Colonic mucosa (tissue), 4 donors: ENCODE results near the gene TACC2. TPM values are rescaled to one million over a fixed set of nuclear protein-coding genes. Genes with fewer than 3 reads are reported as not detected.

Experiments
- DNase-seq: peaks from one replicate; pipeline ENCODE4 v3.0.0-alpha.2; 2020
- H3K27ac ChIP-seq: fragments of 200-600 bp; one replicate; pipeline ENCODE4 v1.8.0; 2021
- H3K27me3 ChIP-seq: fragments of 200-600 bp; one replicate; pipeline ENCODE4 v1.8.0; 2021
- H3K36me3 ChIP-seq: fragments of 200-600 bp; one replicate; pipeline ENCODE4 v1.8.0; 2021
- H3K4me1 ChIP-seq: fragments of 200-600 bp; one replicate; pipeline ENCODE4 v1.8.0; 2021; ENCODE audit warnings: mild to moderate bottlenecking
- H3K4me3 ChIP-seq: fragments of 200-600 bp; one replicate; pipeline ENCODE4 v1.8.0; 2021
- H3K9ac ChIP-seq, 2 donors: one replicate each; pipeline ENCODE4 v1.7.0; 2013; ENCODE audit warnings: control low read depth in 2 of 2, low read depth in 2 of 2, low read length in 2 of 2
- H3K9me3 ChIP-seq: fragments of 200-600 bp; one replicate; pipeline ENCODE4 v1.8.0; 2021
- intact Hi-C: fragments of 100-400 bp; cut with DNase I; formaldehyde crosslinking; loops from one replicate; pipeline ENCODE4 v1.14.1; 2022
- total RNA-seq, 2 donors: library from RNA; stranded (reverse); fragmentation: NEBNext Ultra II Directional in 1 of 2; extraction: Animal tissue kit (Norgen Biotek cat#: 25700) in 1 of 2; gene quantifications; one replicate each; pipeline ENCODE4 v1.2.1, GENCODE V29; 2021
- TF ChIP-seq, protein P1 (sequence below): fragments of 200-600 bp; IDR thresholded peaks from one replicate; pipeline ENCODE4 v1.8.0; 2022; ENCODE audit warnings: antibody characterized with exemption, mild to moderate bottlenecking
- donor health status: healthy.
- donor health status: DM: no; HTN: no; CAD: no.
- donor health status: DM: no; HTN: no; CAD: no.

TACC2 gene
- total RNA-seq, 2 donors from 2014 or later, result 90.0 to 93.2 TPM

DNA sequence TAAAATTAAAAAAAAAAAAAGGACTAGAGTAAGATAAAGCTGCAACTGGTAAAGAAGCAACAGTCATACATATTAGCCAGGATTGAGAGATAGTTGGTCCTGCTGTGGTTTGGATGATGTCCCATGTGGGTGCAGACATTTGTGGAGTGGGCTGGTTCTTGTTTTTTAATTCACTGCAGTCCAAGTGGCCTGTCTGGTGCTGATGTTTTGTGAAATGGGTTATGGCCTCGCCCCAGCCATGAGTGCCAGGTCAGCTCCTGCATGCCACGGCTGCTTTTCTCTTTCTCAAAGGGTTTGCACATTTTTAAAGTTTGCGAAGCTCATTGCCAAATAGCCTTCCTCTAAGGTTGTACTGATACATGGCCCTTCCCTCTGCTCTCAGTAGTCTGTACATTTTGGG lies 268.1 kb downstream of the TACC2 start:
- TF ChIP-seq, protein P1, sequence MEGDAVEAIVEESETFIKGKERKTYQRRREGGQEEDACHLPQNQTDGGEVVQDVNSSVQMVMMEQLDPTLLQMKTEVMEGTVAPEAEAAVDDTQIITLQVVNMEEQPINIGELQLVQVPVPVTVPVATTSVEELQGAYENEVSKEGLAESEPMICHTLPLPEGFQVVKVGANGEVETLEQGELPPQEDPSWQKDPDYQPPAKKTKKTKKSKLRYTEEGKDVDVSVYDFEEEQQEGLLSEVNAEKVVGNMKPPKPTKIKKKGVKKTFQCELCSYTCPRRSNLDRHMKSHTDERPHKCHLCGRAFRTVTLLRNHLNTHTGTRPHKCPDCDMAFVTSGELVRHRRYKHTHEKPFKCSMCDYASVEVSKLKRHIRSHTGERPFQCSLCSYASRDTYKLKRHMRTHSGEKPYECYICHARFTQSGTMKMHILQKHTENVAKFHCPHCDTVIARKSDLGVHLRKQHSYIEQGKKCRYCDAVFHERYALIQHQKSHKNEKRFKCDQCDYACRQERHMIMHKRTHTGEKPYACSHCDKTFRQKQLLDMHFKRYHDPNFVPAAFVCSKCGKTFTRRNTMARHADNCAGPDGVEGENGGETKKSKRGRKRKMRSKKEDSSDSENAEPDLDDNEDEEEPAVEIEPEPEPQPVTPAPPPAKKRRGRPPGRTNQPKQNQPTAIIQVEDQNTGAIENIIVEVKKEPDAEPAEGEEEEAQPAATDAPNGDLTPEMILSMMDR, result no peak
- DNase-seq, result no peak
- no peaks in the 10 kb centered on the region for H3K36me3 ChIP-seq
- H3K27me3 ChIP-seq, result no peaks in the 10 kb centered on the region
- H3K4me3 ChIP-seq, result no peak overlapping the region
- H3K27ac ChIP-seq, result no peak overlapping the region
- intact Hi-C loops, result no loop called here
- H3K9me3 ChIP-seq, result no peaks in the 10 kb centered on the region
- no peaks in the 10 kb centered on the region for H3K4me1 ChIP-seq
- no peak overlapping the region for H3K9ac ChIP-seq

DNA sequence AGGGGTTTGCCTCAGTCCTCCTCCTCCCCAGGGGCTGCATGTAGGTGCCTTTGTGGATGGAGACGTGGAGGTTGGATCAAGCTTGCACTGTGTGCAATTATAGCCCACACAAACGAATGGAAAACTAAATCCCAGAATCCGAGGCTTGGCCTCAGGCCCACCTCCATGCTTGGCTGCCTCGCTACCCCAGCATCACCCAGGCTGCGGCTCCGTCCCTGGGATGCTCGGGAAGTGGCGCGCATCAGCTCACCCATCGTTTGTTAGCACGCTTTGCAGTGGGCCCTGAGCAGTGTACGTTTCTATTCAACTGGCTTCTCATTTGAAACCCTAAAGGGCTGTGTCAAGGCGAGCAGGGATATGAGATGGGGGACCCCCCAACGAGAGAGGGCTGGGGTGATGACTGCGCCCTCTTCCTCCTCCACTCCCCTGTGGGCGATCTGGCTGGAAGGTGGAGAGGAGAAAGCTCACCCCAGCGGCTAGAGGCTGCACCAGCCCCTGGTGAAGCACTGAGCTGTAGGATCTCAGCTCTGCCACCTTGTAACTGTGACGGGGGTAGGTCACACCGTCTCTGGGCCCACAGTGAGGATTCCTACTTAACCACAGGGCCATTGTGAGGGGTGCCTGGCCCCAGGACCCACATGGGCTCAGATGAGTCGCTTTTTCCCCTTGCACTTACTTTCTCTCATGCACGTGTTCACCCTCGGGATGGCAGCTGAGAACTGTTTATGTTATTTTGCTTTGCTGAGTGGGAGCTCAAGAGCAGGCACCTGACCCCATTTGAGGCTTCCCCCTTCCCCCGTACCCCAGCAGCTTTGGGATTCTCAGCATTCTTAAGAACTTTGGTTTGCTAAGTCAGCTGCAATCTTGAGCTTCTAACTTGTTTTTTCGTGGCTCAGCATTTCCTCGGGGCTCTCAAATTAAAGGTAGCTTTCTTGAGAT lies 269.4 kb downstream of the TACC2 start:
- Histone ChIP-seq H3K9ac (no peak overlapping the region), H3K4me1 (no peaks in the 10 kb centered on the region), H3K36me3 (no peaks in the 10 kb centered on the region), H3K9me3 (no peaks in the 10 kb centered on the region), H3K4me3 (no peak overlapping the region), H3K27ac (no peak overlapping the region), H3K27me3 (no peaks in the 10 kb centered on the region)
- no peak for DNase-seq
- TF ChIP-seq, protein P1, result no peak
- intact Hi-C loops, result no loop called here

DNA sequence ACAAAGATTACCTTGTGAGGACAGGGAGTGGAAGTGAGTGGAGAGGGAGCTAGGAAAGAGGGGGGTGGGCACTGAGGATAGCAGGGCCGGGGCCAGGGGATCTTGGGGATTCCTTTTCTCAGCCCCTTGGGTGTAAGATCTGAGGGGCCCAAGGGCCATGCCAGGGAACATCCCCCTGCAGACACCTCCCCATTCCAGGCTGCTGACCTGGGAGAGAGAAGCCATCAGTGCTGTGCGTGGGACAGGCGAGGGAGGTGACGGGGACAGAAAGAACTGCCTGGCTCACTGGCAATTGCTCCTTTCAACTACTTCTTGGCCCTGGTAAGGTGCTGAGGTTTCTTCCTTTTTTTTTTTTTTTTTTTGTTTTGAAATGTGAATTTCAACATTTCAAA lies 270.1 kb downstream of the TACC2 start:
- Histone ChIP-seq H3K36me3 (no peaks in the 10 kb centered on the region), H3K9ac (no peak overlapping the region), H3K4me1 (no peaks in the 10 kb centered on the region), H3K27ac (no peak overlapping the region), H3K27me3 (no peaks in the 10 kb centered on the region), H3K9me3 (no peaks in the 10 kb centered on the region), H3K4me3 (no peak overlapping the region)
- intact Hi-C loops, result no loop called here
- no peak for DNase-seq
- TF ChIP-seq, protein P1, result no peak

DNA sequence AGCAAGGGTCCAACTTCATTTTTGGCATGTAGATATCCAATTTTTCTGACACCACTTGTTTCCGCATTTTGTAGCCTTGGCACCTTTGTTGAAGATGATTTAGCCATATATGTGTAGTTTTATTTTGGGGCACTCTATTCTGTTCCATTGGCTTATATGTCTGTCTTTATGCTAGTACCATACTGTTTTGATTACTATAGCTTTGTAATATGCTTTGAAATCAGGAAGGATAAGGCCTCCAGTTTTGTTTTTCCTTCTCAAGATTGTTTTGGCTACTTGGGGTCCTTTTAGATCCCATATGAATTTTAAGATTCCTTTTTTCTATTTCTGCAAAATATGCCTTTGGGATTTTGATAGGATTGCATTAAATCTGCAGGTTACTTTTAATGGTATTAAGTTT lies 272.6 kb downstream of the TACC2 start:
- TF ChIP-seq, protein P1, result no peak
- H3K9me3 ChIP-seq, result no peaks in the 10 kb centered on the region
- H3K36me3 ChIP-seq, result no peaks in the 10 kb centered on the region
- H3K4me1 ChIP-seq, result no peaks in the 10 kb centered on the region
- no peak overlapping the region for H3K27ac ChIP-seq
- intact Hi-C loops, result no loop called here
- H3K27me3 ChIP-seq, result no peaks in the 10 kb centered on the region
- no peak for DNase-seq
- no peak overlapping the region for H3K4me3 ChIP-seq
- no peak overlapping the region for H3K9ac ChIP-seq

DNA sequence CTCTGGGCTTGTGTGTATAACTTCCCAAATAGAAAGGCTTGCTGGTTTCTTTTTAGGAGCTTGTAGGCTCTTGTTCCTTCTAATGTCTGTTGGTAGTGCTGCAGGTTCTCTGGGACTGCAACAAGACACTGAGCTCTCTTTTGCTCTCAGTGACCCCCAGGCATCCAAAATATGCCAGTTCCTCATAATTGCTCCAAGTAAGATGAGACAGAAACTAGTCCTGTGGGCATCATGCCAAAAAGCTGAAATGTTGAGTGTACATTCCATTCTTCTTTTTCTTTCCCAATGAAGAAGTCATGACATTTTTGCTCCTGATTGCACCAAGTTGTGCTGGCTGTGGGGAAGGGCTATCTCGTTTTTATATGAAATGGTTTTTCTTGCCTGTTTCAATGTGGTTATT lies 275.0 kb downstream of the TACC2 start:
- peak overlapping the region; percentile 60 for H3K27ac ChIP-seq
- TF ChIP-seq, protein P1, result no peak
- no peaks in the 10 kb centered on the region for H3K36me3 ChIP-seq
- H3K9ac ChIP-seq, result no peak overlapping the region
- intact Hi-C loops, result no loop called here
- H3K9me3 ChIP-seq, result no peaks in the 10 kb centered on the region
- H3K4me3 ChIP-seq, result no peak overlapping the region
- DNase-seq, result no peak
- no peaks in the 10 kb centered on the region for H3K4me1 ChIP-seq
- no peaks in the 10 kb centered on the region for H3K27me3 ChIP-seq
